ENCODE data around the gene KMT5C. TPM values are rescaled to one million over a fixed set of nuclear protein-coding genes. Genes with fewer than 3 reads are reported as not detected.

KMT5C gene
- total and polyA plus RNA-seq, 2 experiments from 2014 or later = 14.2 to 34.3 TPM

- Histone ChIP-seq H3K9me2 (ENCODE audit: insufficient read depth) (no peaks in the 10 kb centered on the region), H3F3A (replicated peaks; ENCODE audit: low read depth) (peaks cover 17% of the 10 kb centered on the region), H4K20me1 (replicated peaks; ENCODE audit: insufficient read depth) (no peaks in the 10 kb centered on the region; the same call in 1 of the 2 replicates), H3K27me3 (ENCODE audit: insufficient read depth) (no peaks in the 10 kb centered on the region), H3K27ac (ENCODE audit: low read depth) (no peak overlapping the region), H2AFZ (no peak overlapping the region), H3K4me2 (no peak overlapping the region), H3K4me1 (ENCODE audit: insufficient read depth) (peaks cover 10% of the 10 kb centered on the region), H3K4me3 (no peak overlapping the region), H3K36me3 (ENCODE audit: insufficient read depth) (peaks cover 5% of the 10 kb centered on the region), H3K79me2 (replicated peaks; ENCODE audit: insufficient read depth) (no peaks in the 10 kb centered on the region)
- Mint-ChIP-seq H3K27me3 (ENCODE audit: insufficient read depth, low read depth, poor library complexity) (peaks cover 12% of the 10 kb centered on the region), H3K36me3 (ENCODE audit: low read depth) (peaks cover 53% of the 10 kb centered on the region), H3K4me1 (peaks cover 11% of the 10 kb centered on the region), H3K9me3 (no peaks in the 10 kb centered on the region; the same call in 2 of the 3 replicates), H3K4me3 (no peak overlapping the region; the same call in 2 of the 3 replicates), H3K27ac (no peak overlapping the region)
- ATAC-seq (no peak), DNase-seq (ENCODE audit: low spot score) (no peak)
- TF ChIP-seq STAT1 (IDR thresholded peaks at IDR 0.05; ENCODE audit: unreplicated experiment) (no peak), ZNF462 (CRISPR knock-in tag; IDR thresholded peaks at IDR 0.05) (no peak), JUNB (IDR thresholded peaks at IDR 0.05; ENCODE audit: unreplicated experiment) (no peak), ETS1 (IDR thresholded peaks at IDR 0.05) (no peak), CREB1 (CRISPR knock-in tag; IDR thresholded peaks at IDR 0.05; ENCODE audit: low read depth) (no peak), CTCF (conservative IDR thresholded peaks at IDR 0.05; ENCODE audit: low read depth in 2 of 2) (no peak)
Observed at GRCh38 chr19:55308281-55308680, 31.4 kb upstream of the KMT5C start.

All from GM23338 (cell line).